ENCODE data around the gene TUBB2A.
"Not testable (repeated sequence)": the region's sequence is repeated elsewhere in the genome, so short reads cannot be mapped to it uniquely, and the experiment has no call there.

The TUBB2A gene

GRCh38 chr6:3156184-3157130, 887 bp downstream of the TUBB2A start:
- in situ Hi-C loops (cut with HindIII; ENCODE audit: low sequenced_read_pairs): not testable (repeated sequence)

- in situ Hi-C loops (cut with HindIII; ENCODE audit: low sequenced_read_pairs): not testable (repeated sequence)
Observed at GRCh38 chr6:3155416-3155815, 1.9 kb downstream of the TUBB2A start.

GRCh38 chr6:3152689-3153088, 4.7 kb downstream of the TUBB2A start:
- in situ Hi-C loops (cut with HindIII; ENCODE audit: low sequenced_read_pairs): no loop called here

GRCh38 chr6:3151691-3152090, 5.7 kb downstream of the TUBB2A start:
- in situ Hi-C loops (cut with HindIII; ENCODE audit: low sequenced_read_pairs): no loop called here

- in situ Hi-C loops (cut with HindIII; ENCODE audit: low sequenced_read_pairs): no loop called here
Observed at GRCh38 chr6:3147914-3148757, 9.2 kb downstream of the TUBB2A start.

- in situ Hi-C loops (cut with HindIII; ENCODE audit: low sequenced_read_pairs): no loop called here
Observed at GRCh38 chr6:3144571-3144970, 12.8 kb downstream of the TUBB2A start.

- in situ Hi-C loops (cut with HindIII; ENCODE audit: low sequenced_read_pairs): no loop called here
Observed at GRCh38 chr6:3143158-3143557, 14.2 kb downstream of the TUBB2A start.

- in situ Hi-C loops (cut with HindIII; ENCODE audit: low sequenced_read_pairs): no loop called here
Observed at GRCh38 chr6:3142536-3142935, 14.8 kb downstream of the TUBB2A start.

GRCh38 chr6:3140201-3140600, 17.1 kb downstream of the TUBB2A start:
- in situ Hi-C loops (cut with HindIII; ENCODE audit: low sequenced_read_pairs): no loop called here

GRCh38 chr6:3139090-3139903, 18.0 kb downstream of the TUBB2A start:
- in situ Hi-C loops (cut with HindIII; ENCODE audit: low sequenced_read_pairs): loop anchor here (5.0 kb wide), 1 partner anchor 88 kb away; the partner anchor contains the start of gene TUBB2B

- in situ Hi-C loops (cut with HindIII; ENCODE audit: low sequenced_read_pairs): loop anchor here (5.0 kb wide), 1 partner anchor 89 kb away; the partner anchor contains the start of gene TUBB2B
Observed at GRCh38 chr6:3138341-3138740, 19.0 kb downstream of the TUBB2A start.

GRCh38 chr6:3137873-3138272, 19.5 kb downstream of the TUBB2A start:
- in situ Hi-C loops (cut with HindIII; ENCODE audit: low sequenced_read_pairs): loop anchor here (5.0 kb wide), 1 partner anchor 89 kb away; the partner anchor contains the start of gene TUBB2B

- in situ Hi-C loops (cut with HindIII; ENCODE audit: low sequenced_read_pairs): loop anchor here (5.0 kb wide), 1 partner anchor 90 kb away; the partner anchor contains the start of gene TUBB2B
Observed at GRCh38 chr6:3137057-3137777, 20.1 kb downstream of the TUBB2A start.

- in situ Hi-C loops (cut with HindIII; ENCODE audit: low sequenced_read_pairs): loop anchor here (5.0 kb wide), 1 partner anchor 91 kb away; the partner anchor contains the start of gene TUBB2B
Observed at GRCh38 chr6:3136292-3137011, 20.9 kb downstream of the TUBB2A start.

- in situ Hi-C loops (cut with HindIII; ENCODE audit: low sequenced_read_pairs): loop anchor here (5.0 kb wide), 1 partner anchor 92 kb away; the partner anchor contains the start of gene TUBB2B
Observed at GRCh38 chr6:3135668-3136291, 21.6 kb downstream of the TUBB2A start.

GRCh38 chr6:3133515-3133914, 23.8 kb downstream of the TUBB2A start:
- in situ Hi-C loops (cut with HindIII; ENCODE audit: low sequenced_read_pairs): no loop called here

GRCh38 chr6:3131695-3132094, 25.6 kb downstream of the TUBB2A start:
- in situ Hi-C loops (cut with HindIII; ENCODE audit: low sequenced_read_pairs): no loop called here

- in situ Hi-C loops (cut with HindIII; ENCODE audit: low sequenced_read_pairs): no loop called here
Observed at GRCh38 chr6:3128356-3129108, 28.8 kb downstream of the TUBB2A start.

All from endothelial cell of hepatic sinusoid (primary cell).